Neural cell (in vitro differentiated cells): ENCODE measurements around the gene ICAM2. TPM values are rescaled to one million over a fixed set of nuclear protein-coding genes. Genes with fewer than 3 reads are reported as not detected.

Source experiments
- H2AFZ ChIP-seq: fragments of 200-600, 300-800 bp; sonication (generic), shearing (Covaris generic); 2 replicates; pipeline ENCODE4 v1.6.0; 2014; ENCODE audit warnings: low read depth, mild to moderate bottlenecking, antibody characterized with exemption, low read length, moderate library complexity
- H3F3A ChIP-seq: fragments of 200-600 bp; shearing (Covaris generic); 2 replicates; pipeline ENCODE4 v1.6.1; 2016; ENCODE audit warnings: mild to moderate bottlenecking, moderate library complexity, mixed read lengths, antibody characterized with exemption, low read length; ENCODE audit not compliant: insufficient read depth, poor library complexity, severe bottlenecking
- H3K27ac ChIP-seq: fragments of 200-600, 300-800 bp; sonication (generic), shearing (Covaris generic); 2 replicates; pipeline ENCODE4 v1.5.1; 2014; ENCODE audit warnings: mild to moderate bottlenecking, low read length, moderate library complexity
- H3K27me3 ChIP-seq: fragments of 300-800, 200-600 bp; sonication (generic), shearing (Covaris generic); 2 replicates; pipeline ENCODE4 v1.6.0; 2014; ENCODE audit warnings: mild to moderate bottlenecking, low read depth, low read length, moderate library complexity; ENCODE audit not compliant: insufficient read depth
- H3K36me3 ChIP-seq: fragments of 300-800, 200-600 bp; sonication (generic), shearing (Covaris generic); 2 replicates; pipeline ENCODE4 v1.5.1; 2014; ENCODE audit warnings: mild to moderate bottlenecking, antibody characterized with exemption, low read length, moderate library complexity; ENCODE audit not compliant: insufficient read depth
- H3K4me2 ChIP-seq: fragments of 300-800, 200-600 bp; sonication (generic), shearing (Covaris generic); 2 replicates; pipeline ENCODE4 v1.6.0; 2014; ENCODE audit warnings: mild to moderate bottlenecking, low read length
- H3K4me3 ChIP-seq: fragments of 300-800, 200-600 bp; sonication (generic), shearing (Covaris generic); 2 replicates; pipeline ENCODE4 v1.5.1; 2014; ENCODE audit warnings: mild to moderate bottlenecking, low read length, moderate library complexity
- H3K79me2 ChIP-seq: fragments of 200-600 bp; shearing (Covaris generic); replicated peaks from 2 replicates; pipeline ENCODE4 v1.6.0; 2014; ENCODE audit warnings: mild to moderate bottlenecking, low read length, moderate library complexity; ENCODE audit not compliant: insufficient read depth
- H3K9ac ChIP-seq: fragments of 300-800, 200-600 bp; sonication (generic), shearing (Covaris generic); 2 replicates; pipeline ENCODE4 v1.6.1; 2016; ENCODE audit warnings: mild to moderate bottlenecking, low read length, mixed read lengths
- H3K9me2 ChIP-seq: fragments of 200-600 bp; shearing (Covaris generic); 2 replicates; pipeline ENCODE4 v1.6.1; 2016; ENCODE audit warnings: mild to moderate bottlenecking, low read length, mixed read lengths; ENCODE audit not compliant: insufficient read depth
- H3K9me3 ChIP-seq: fragments of 200-600, 300-800 bp; sonication (generic), shearing (Covaris generic); 2 replicates; pipeline ENCODE4 v1.6.1; 2016; ENCODE audit warnings: mild to moderate bottlenecking, mixed run types, low read length, moderate library complexity, mixed read lengths
- H4K20me1 ChIP-seq: fragments of 200-600 bp; shearing (Covaris generic); 2 replicates; pipeline ENCODE4 v1.6.1; 2016; ENCODE audit warnings: mild to moderate bottlenecking, mixed run types; ENCODE audit not compliant: insufficient read depth
- EP300 ChIP-seq: fragments of 450-650 bp; conservative IDR thresholded peaks from 2 replicates; pipeline ENCODE4 v1.6.1; 2014; ENCODE audit warnings: antibody characterized with exemption, mild to moderate bottlenecking, moderate library complexity; ENCODE audit not compliant: poor library complexity, severe bottlenecking
- EZH2 ChIP-seq: fragments of 200-600, 300-800 bp; shearing (Covaris generic), sonication (generic); IDR thresholded peaks from 2 replicates; pipeline ENCODE4 v1.6.1; 2014; ENCODE audit warnings: antibody characterized with exemption, low read length, borderline replicate concordance, mild to moderate bottlenecking; ENCODE audit not compliant: insufficient read depth, poor library complexity, severe bottlenecking
- MXI1 ChIP-seq: fragments of 450-650 bp; conservative IDR thresholded peaks from 2 replicates; pipeline ENCODE4 v1.6.1; 2014; ENCODE audit warnings: antibody characterized with exemption, mild to moderate bottlenecking; ENCODE audit not compliant: poor library complexity, severe bottlenecking
- POLR2AphosphoS5 ChIP-seq: IDR thresholded peaks from 2 replicates; pipeline ENCODE4 v1.6.1; 2012
- RAD21 ChIP-seq: fragments of 450-650 bp; conservative IDR thresholded peaks from 2 replicates; pipeline ENCODE4 v1.6.1; 2014; ENCODE audit warnings: antibody characterized with exemption, mild to moderate bottlenecking, moderate library complexity
- REST ChIP-seq: IDR thresholded peaks from 2 replicates; pipeline ENCODE4 v1.6.1; 2012; ENCODE audit warnings: borderline replicate concordance
- SMC3 ChIP-seq: fragments of 450-650 bp; conservative IDR thresholded peaks from 2 replicates; pipeline ENCODE4 v1.6.1; 2014; ENCODE audit warnings: antibody characterized with exemption, mild to moderate bottlenecking, moderate library complexity; ENCODE audit not compliant: poor library complexity
- TAF1 ChIP-seq: IDR thresholded peaks from 2 replicates; pipeline ENCODE4 v1.6.1; 2012; ENCODE audit warnings: low read depth
- polyA plus RNA-seq: library from polyadenylated mRNA; depleted of rRNA; stranded (reverse); fragments of >200 nt; gene quantifications from 2 replicates; pipeline ENCODE4 v1.2.3, GENCODE V29; 2014
- TF ChIP-seq, protein P1 (sequence below): fragments of 450-650 bp; IDR thresholded peaks from 2 replicates; pipeline ENCODE4 v1.5.1; 2014; ENCODE audit warnings: antibody characterized with exemption, mild to moderate bottlenecking, moderate library complexity; ENCODE audit not compliant: poor library complexity, severe bottlenecking

ICAM2 gene
- polyA plus RNA-seq, 1 donor from 2014 or later = not detected

GRCh38 chr17:64056269-64057005 lies 36.0 kb upstream of the ICAM2 start:
- Histone ChIP-seq H4K20me1 (no peaks in the 10 kb centered on the region), H3K4me3 (no peak overlapping the region), H2AFZ (no peak overlapping the region), H3K27me3 (no peaks in the 10 kb centered on the region), H3K36me3 (no peaks in the 10 kb centered on the region), H3K9me3 (no peaks in the 10 kb centered on the region), H3K4me2 (no peak overlapping the region), H3F3A (no peaks in the 10 kb centered on the region), H3K79me2 (no peaks in the 10 kb centered on the region), H3K27ac (no peak overlapping the region), H3K9ac (no peak overlapping the region), H3K9me2 (no peaks in the 10 kb centered on the region)
- TF ChIP-seq EZH2 (no peak), TAF1 (no peak), REST (no peak), POLR2AphosphoS5 (no peak), MXI1 (no peak), RAD21 (no peak), EP300 (no peak), SMC3 (no peak)
- TF ChIP-seq, protein P1, sequence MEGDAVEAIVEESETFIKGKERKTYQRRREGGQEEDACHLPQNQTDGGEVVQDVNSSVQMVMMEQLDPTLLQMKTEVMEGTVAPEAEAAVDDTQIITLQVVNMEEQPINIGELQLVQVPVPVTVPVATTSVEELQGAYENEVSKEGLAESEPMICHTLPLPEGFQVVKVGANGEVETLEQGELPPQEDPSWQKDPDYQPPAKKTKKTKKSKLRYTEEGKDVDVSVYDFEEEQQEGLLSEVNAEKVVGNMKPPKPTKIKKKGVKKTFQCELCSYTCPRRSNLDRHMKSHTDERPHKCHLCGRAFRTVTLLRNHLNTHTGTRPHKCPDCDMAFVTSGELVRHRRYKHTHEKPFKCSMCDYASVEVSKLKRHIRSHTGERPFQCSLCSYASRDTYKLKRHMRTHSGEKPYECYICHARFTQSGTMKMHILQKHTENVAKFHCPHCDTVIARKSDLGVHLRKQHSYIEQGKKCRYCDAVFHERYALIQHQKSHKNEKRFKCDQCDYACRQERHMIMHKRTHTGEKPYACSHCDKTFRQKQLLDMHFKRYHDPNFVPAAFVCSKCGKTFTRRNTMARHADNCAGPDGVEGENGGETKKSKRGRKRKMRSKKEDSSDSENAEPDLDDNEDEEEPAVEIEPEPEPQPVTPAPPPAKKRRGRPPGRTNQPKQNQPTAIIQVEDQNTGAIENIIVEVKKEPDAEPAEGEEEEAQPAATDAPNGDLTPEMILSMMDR = no peak

DNA sequence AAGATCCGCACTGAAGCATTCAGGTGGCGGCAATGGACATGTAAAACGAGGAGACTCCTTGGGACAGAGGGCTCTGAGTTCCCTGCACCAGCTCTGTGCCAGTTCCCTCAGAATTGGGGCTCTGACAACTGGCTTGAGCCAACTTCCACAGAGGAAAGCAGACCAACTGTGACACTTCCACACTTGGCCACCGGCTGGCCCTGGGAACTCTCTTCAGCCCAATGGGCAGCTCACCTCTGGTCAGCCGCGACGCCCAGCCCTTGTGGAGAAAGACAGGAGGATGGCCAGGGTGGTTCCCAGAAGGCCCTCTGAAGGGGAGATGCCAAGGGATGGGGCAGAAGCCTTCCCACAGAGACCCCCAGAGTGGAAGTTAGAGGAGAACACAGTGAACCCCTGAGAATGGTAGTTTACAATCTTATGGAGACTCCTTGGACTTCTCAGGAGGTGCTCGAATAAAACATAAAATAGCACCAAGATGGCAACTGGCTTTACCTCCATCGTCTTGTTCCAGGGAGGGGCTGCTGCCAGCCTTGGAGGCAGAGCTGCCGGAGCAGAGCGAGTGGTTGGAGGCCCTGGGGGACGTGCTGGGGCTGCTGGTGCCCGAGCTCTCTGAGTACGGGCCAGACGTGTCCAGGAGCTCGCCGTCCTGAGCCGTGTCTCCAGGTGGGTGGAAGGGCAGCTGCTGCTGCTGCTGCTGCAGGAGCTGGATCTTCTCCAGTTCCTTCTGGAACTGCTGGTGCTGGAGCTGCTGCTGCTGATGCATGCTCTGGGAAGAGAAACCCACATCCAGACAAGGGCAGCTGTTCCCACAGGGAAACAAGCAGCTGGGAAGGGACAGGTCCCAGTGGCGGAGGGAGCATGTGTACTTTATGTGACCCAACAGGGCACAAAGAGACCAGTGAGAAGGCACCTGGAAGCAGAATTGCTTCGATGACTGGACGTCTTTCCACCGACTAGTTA lies 35.0 kb upstream of the ICAM2 start:
- H4K20me1 ChIP-seq = no peaks in the 10 kb centered on the region
- no peaks in the 10 kb centered on the region for H3K9me2 ChIP-seq
- no peak overlapping the region for H3K4me3 ChIP-seq
- no peak overlapping the region for H3K27ac ChIP-seq
- H3K4me2 ChIP-seq = no peak overlapping the region
- H3K9me3 ChIP-seq = no peaks in the 10 kb centered on the region
- no peaks in the 10 kb centered on the region for H3K79me2 ChIP-seq
- H2AFZ ChIP-seq = no peak overlapping the region
- no peaks in the 10 kb centered on the region for H3K36me3 ChIP-seq
- H3K27me3 ChIP-seq = no peaks in the 10 kb centered on the region
- H3K9ac ChIP-seq = no peak overlapping the region
- TF ChIP-seq MXI1 (no peak), TAF1 (no peak), POLR2AphosphoS5 (no peak), SMC3 (no peak), EZH2 (no peak), REST (no peak), EP300 (no peak), RAD21 (no peak)
- TF ChIP-seq, protein P1 = no peak
- H3F3A ChIP-seq = no peaks in the 10 kb centered on the region
